Measurements from ENCODE around the gene MYH6. TPM values are rescaled to one million over a fixed set of nuclear protein-coding genes. Genes with fewer than 3 reads are reported as not detected.
"Not testable (repeated sequence)": the region's sequence is repeated elsewhere in the genome, so short reads cannot be mapped to it uniquely, and the experiment has no call there.

MYH6 gene
- polyA plus RNA-seq, 1 experiment: not detected

DNA sequence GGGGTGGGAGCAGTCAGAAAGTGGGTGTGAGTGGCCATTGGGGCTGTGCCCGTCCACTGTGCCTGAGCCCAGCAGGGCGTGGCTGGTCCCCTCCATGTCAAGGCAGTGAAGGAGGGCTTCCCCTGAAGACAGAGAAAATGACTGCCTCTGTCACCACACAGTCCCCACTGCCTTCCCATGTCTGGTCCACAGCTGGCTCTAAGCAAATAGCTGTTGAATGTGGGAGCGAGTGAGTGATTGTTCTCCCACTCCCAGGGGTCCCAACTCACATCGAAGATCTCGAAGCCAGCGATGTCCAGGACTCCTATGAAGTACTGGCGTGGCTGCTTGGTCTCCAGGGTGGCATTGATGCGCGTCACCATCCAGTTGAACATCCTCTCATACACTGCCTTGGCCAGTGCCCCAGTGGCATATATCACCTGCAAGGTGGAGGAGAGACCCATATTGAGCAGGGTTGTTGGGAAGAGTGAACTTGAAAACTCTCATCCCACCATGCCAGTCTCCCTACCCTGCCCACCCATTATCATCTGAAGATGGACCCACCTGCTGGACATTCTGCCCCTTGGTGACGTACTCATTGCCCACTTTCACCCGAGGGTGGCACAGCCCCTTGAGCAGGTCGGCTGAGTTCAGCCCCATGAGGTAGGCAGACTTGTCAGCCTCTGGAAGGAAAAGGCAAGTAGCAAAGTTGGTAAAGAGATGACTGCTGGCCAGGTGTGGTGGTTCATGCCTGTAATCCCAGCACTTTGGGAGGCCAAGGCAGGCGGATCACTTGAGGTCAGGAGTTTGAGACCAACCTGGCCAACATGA lies 20.8 kb upstream of the MYH6 start:
- ChIA-PET CTCF (no interaction called here), POLR2A (no interaction called here)
- Histone ChIP-seq H3K27me3 (ENCODE audit: control insufficient read depth, insufficient read depth, low read length) (peaks cover 5% of the 10 kb centered on the region), H3K4me3 (ENCODE audit: low read depth, low read length) (no peak overlapping the region), H3K9me3 (ENCODE audit: control insufficient read depth, insufficient read depth, low read length) (no peaks in the 10 kb centered on the region), H3K27ac (ENCODE audit: low read depth, low read length) (no peak overlapping the region)
- no peak for TF ChIP-seq CTCF (IDR thresholded peaks at IDR 0.05; ENCODE audit: low read depth, low read length)
- no peak for DNase-seq (ENCODE audit: low read depth, low spot score)

- CTCF ChIA-PET, POLR2A ChIA-PET: not testable (repeated sequence)
These were observed 17.7 kb upstream of the MYH6 start for GRCh38 chr14:23425798-23426197.

GRCh38 chr14:23425169-23425568 lies 17.1 kb upstream of the MYH6 start:
- ChIA-PET CTCF (interaction anchor here (0.6 kb wide), 1 partner anchor 586 kb away, joined by 7 read pairs; no protein-coding TSS in a partner anchor), POLR2A (no interaction called here)
- no peak overlapping the region for H3K4me3 ChIP-seq (ENCODE audit: low read depth, low read length)
- DNase-seq (ENCODE audit: low read depth, low spot score): no peak
- no peak overlapping the region for H3K27ac ChIP-seq (ENCODE audit: low read depth, low read length)
- H3K9me3 ChIP-seq (ENCODE audit: control insufficient read depth, insufficient read depth, low read length): no peaks in the 10 kb centered on the region
- H3K27me3 ChIP-seq (ENCODE audit: control insufficient read depth, insufficient read depth, low read length): peaks cover 13% of the 10 kb centered on the region
- no peak for TF ChIP-seq CTCF (IDR thresholded peaks at IDR 0.05; ENCODE audit: low read depth, low read length)

More at GRCh38 chr14:23425798-23426197, 17.7 kb upstream of the MYH6 start:
- H3K9me3 ChIP-seq (ENCODE audit: control insufficient read depth, insufficient read depth, low read length); DNase-seq (ENCODE audit: low read depth, low spot score); H3K4me3 ChIP-seq (ENCODE audit: low read depth, low read length); H3K27me3 ChIP-seq (ENCODE audit: control insufficient read depth, insufficient read depth, low read length); H3K27ac ChIP-seq (ENCODE audit: low read depth, low read length): not testable (repeated sequence)

DNA sequence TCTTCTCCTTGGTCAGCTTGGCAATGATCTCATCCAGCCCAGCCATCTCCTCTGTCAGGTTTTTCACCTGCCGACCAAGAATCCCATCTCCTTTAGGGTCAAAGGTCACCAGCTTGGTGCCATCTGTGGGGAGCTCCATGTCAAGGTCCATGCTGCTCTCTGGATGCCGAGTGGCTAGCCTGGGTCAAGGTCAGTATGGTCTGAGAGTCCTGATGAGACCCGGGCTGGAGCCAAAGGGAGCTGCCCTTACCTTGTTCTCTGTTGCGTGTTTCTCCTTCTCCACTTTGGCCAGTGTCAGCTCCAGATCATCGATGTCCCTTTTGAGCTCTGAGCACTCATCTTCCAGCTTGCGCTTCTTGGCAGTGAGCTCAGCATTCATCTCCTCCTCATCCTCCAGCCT lies 15.6 kb upstream of the MYH6 start:
- TF ChIP-seq CTCF (IDR thresholded peaks at IDR 0.05; ENCODE audit: low read depth, low read length): no peak
- POLR2A ChIA-PET: no interaction called here
- CTCF ChIA-PET: no interaction called here

DNA sequence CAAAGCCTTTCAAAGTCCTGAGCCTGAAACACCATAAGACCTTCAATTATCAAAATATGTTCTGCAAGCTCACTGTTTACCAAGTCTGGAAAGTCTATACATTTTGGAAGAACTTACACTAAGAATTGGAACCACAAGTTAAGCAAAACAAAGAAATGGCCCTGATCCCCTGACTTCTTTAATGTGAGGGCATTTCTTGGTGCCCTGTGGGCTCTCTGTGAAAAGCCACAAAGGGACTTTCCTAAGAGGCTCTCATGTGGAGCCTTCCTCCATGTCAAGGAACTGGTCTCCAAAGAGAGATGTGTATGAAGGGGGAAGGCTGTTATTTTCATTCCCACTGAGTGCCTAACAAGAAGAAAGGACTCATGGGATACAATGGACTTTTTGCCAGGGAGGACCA lies 13.5 kb upstream of the MYH6 start:
- Histone ChIP-seq H3K27me3 (ENCODE audit: control insufficient read depth, insufficient read depth, low read length) (peaks cover 18% of the 10 kb centered on the region), H3K27ac (ENCODE audit: low read depth, low read length) (no peak overlapping the region), H3K9me3 (ENCODE audit: control insufficient read depth, insufficient read depth, low read length) (no peaks in the 10 kb centered on the region), H3K4me3 (ENCODE audit: low read depth, low read length) (no peak overlapping the region)
- TF ChIP-seq CTCF (IDR thresholded peaks at IDR 0.05; ENCODE audit: low read depth, low read length): no peak
- POLR2A ChIA-PET: no interaction called here
- CTCF ChIA-PET: interaction anchor here (1.0 to 1.9 kb wide), 2 partner anchors 42 to 508 kb away, joined by 3 to 6 read pairs; no protein-coding TSS in a partner anchor
- no peak for DNase-seq (ENCODE audit: low read depth, low spot score)

More for the DNA sequence above, 15.6 kb upstream of the MYH6 start:
- DNase-seq (ENCODE audit: low read depth, low spot score): no peak
- H3K27ac ChIP-seq (ENCODE audit: low read depth, low read length): no peak overlapping the region
- no peak overlapping the region for H3K4me3 ChIP-seq (ENCODE audit: low read depth, low read length)
- no peaks in the 10 kb centered on the region for H3K9me3 ChIP-seq (ENCODE audit: control insufficient read depth, insufficient read depth, low read length)
- peaks cover 18% of the 10 kb centered on the region for H3K27me3 ChIP-seq (ENCODE audit: control insufficient read depth, insufficient read depth, low read length)

DNA sequence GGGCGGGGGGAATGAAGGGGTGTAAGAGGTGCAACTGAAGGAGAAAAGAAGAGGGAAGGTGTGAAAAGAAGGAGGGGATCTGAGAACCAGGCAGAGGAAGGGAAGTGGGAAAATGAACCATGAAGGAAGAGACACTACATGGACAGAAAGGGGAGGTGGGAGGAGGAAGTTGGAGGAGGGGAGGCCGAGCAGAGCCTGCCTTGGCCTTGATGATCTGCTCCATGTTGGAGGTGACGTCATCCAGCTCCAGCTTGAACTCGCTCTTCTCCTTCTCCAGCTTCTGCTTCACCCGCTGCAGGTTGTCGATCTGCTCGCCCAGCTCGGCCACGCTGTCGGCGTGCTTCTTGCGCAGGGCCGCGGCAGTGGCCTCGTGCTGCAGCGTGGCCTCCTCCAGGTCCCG lies 11.6 kb upstream of the MYH6 start:
- H3K27me3 ChIP-seq (ENCODE audit: control insufficient read depth, insufficient read depth, low read length): peaks cover 18% of the 10 kb centered on the region
- POLR2A ChIA-PET; H3K27ac ChIP-seq (ENCODE audit: low read depth, low read length); H3K9me3 ChIP-seq (ENCODE audit: control insufficient read depth, insufficient read depth, low read length); DNase-seq (ENCODE audit: low read depth, low spot score); H3K4me3 ChIP-seq (ENCODE audit: low read depth, low read length): not testable (repeated sequence)
- CTCF ChIA-PET: interaction anchor here (1.9 kb wide), 1 partner anchor 40 kb away, joined by 6 read pairs; no protein-coding TSS in a partner anchor
